MM.1S (cell line): Measurements from ENCODE around the gene KIDINS220.
A peak's percentile ranks its signal among the peaks of the same experiment; 100 is the strongest.

Experiments
- DNase-seq: peaks from one replicate; pipeline ENCODE4 v3.0.0-alpha.2; 2015
- H2AFZ ChIP-seq: fragments of 300-600 bp; sonication (generic); 2 replicates; pipeline ENCODE4 v1.6.0; 2016; ENCODE audit warnings: antibody characterized with exemption, low read length
- H3F3A ChIP-seq: fragments of 300-600 bp; sonication (generic); 2 replicates; pipeline ENCODE4 v1.6.1; 2016; ENCODE audit warnings: mild to moderate bottlenecking, antibody characterized with exemption, low read length, moderate library complexity, mixed read lengths; ENCODE audit not compliant: insufficient read depth
- H3K27ac ChIP-seq: fragments of 300-600 bp; sonication (generic); 2 replicates; pipeline ENCODE4 v1.5.1; 2016; ENCODE audit warnings: mild to moderate bottlenecking, low read length
- H3K27me3 ChIP-seq: fragments of 300-600 bp; sonication (generic); replicated peaks from 2 replicates; pipeline ENCODE4 v1.6.0; 2016; ENCODE audit warnings: low read length; ENCODE audit not compliant: insufficient read depth
- H3K36me3 ChIP-seq: fragments of 300-600 bp; sonication (generic); replicated peaks from 2 replicates; pipeline ENCODE4 v1.6.1; 2016; ENCODE audit warnings: mild to moderate bottlenecking, low read length, mixed read lengths; ENCODE audit not compliant: insufficient read depth
- H3K4me1 ChIP-seq: fragments of 300-600 bp; sonication (generic); 2 replicates; pipeline ENCODE4 v1.6.1; 2016; ENCODE audit warnings: low read length, mixed read lengths
- H3K4me2 ChIP-seq: fragments of 300-600 bp; sonication (generic); 2 replicates; pipeline ENCODE4 v1.6.0; 2016; ENCODE audit warnings: low read depth, low read length
- H3K4me3 ChIP-seq: fragments of 300-600 bp; sonication (generic); 2 replicates; pipeline ENCODE4 v1.5.1; 2016; ENCODE audit warnings: low read length, mixed read lengths
- H3K79me2 ChIP-seq: fragments of 300-600 bp; sonication (generic); 2 replicates; pipeline ENCODE4 v1.6.1; 2016; ENCODE audit warnings: mixed run types, low read length, mixed read lengths
- H3K9ac ChIP-seq: fragments of 300-600 bp; sonication (generic); 2 replicates; pipeline ENCODE4 v1.6.1; 2016; ENCODE audit warnings: low read length, mixed read lengths
- H3K9me2 ChIP-seq: fragments of 300-600 bp; sonication (generic); replicated peaks from 2 replicates; pipeline ENCODE4 v1.6.1; 2016; ENCODE audit warnings: mild to moderate bottlenecking, low read length, mixed read lengths; ENCODE audit not compliant: insufficient read depth
- H3K9me3 ChIP-seq: fragments of 300-600 bp; sonication (generic); replicated peaks from 2 replicates; pipeline ENCODE4 v1.6.1; 2016; ENCODE audit warnings: mild to moderate bottlenecking, low read length, mixed read lengths; ENCODE audit not compliant: insufficient read depth
- H4K20me1 ChIP-seq: fragments of 300-600 bp; sonication (generic); 2 replicates; pipeline ENCODE4 v1.6.1; 2016; ENCODE audit warnings: mild to moderate bottlenecking, low read length, moderate library complexity, mixed read lengths; ENCODE audit not compliant: insufficient read depth
- EZH2 ChIP-seq: fragments of 300-600 bp; sonication (generic); optimal IDR thresholded peaks from 2 replicates; pipeline ENCODE3; 2017; ENCODE audit warnings: low read depth, mild to moderate bottlenecking, antibody characterized with exemption, low read length, mixed read lengths
- EZH2phosphoT487 ChIP-seq: fragments of 300-600 bp; sonication (generic); IDR thresholded peaks from 2 replicates; pipeline ENCODE4 v1.6.1; 2018; ENCODE audit warnings: antibody characterized with exemption, low read length
- TF ChIP-seq, protein P1 (sequence below): fragments of 300-600 bp; sonication (generic); IDR thresholded peaks from 2 replicates; pipeline ENCODE4 v1.5.1; 2016; ENCODE audit warnings: antibody characterized with exemption, low read length, mixed read lengths

The KIDINS220 gene

DNA sequence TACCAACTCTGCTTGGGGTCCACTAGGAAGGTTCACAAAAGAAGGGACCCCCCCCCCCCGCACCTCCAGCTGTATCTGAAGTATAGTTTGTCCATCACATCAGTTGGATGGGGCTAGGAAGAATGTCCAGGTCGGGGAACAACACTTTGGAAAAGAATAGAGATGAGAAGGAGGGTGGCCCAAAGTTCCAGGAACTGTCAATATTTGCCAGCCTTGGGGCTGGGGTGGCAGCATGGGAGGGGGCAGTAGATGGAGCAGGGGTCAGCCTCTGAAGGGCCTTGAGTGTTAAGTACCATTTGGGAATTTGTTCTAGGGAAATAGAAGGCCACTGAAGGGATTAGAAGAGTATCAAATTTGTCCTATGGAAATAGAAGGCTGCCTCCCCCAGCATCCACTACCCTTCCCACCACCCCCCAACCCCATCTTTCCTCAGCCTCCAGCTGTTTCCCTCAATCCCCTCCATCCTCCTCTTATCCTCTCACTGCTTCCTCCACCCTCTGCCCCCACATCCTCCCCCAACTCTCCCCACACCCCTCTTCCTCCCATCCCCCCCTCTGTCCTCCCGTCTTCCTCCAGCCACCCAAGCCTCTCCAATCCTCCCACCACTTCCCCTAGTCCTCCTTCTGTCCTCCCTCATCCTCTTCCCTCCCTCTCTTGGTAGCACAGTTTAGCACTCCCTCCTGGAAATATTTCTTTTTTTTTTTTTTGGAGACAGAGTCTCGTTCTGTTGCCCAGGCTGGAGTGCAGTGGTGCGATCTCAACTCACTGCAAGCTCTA lies 2.0 kb upstream of the KIDINS220 start:
- DNase-seq = no peak
- TF ChIP-seq EZH2 (no peak), EZH2phosphoT487 (no peak)
- TF ChIP-seq, protein P1, sequence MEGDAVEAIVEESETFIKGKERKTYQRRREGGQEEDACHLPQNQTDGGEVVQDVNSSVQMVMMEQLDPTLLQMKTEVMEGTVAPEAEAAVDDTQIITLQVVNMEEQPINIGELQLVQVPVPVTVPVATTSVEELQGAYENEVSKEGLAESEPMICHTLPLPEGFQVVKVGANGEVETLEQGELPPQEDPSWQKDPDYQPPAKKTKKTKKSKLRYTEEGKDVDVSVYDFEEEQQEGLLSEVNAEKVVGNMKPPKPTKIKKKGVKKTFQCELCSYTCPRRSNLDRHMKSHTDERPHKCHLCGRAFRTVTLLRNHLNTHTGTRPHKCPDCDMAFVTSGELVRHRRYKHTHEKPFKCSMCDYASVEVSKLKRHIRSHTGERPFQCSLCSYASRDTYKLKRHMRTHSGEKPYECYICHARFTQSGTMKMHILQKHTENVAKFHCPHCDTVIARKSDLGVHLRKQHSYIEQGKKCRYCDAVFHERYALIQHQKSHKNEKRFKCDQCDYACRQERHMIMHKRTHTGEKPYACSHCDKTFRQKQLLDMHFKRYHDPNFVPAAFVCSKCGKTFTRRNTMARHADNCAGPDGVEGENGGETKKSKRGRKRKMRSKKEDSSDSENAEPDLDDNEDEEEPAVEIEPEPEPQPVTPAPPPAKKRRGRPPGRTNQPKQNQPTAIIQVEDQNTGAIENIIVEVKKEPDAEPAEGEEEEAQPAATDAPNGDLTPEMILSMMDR = no peak
- Histone ChIP-seq H3K79me2 (peaks cover 30% of the 10 kb centered on the region), H3K4me2 (no peak overlapping the region), H3K4me1 (0 out of 2 replicates have a peak, but pooled peaks cover 3% of the 10 kb centered on the region), H3K9me3 (no peaks in the 10 kb centered on the region), H3K4me3 (no peak overlapping the region), H3K27ac (no peak overlapping the region), H4K20me1 (no peaks in the 10 kb centered on the region), H2AFZ (no peak overlapping the region), H3K9me2 (no peaks in the 10 kb centered on the region), H3K9ac (no peak overlapping the region), H3K27me3 (no peaks in the 10 kb centered on the region), H3K36me3 (no peaks in the 10 kb centered on the region), H3F3A (no peaks in the 10 kb centered on the region)

DNA sequence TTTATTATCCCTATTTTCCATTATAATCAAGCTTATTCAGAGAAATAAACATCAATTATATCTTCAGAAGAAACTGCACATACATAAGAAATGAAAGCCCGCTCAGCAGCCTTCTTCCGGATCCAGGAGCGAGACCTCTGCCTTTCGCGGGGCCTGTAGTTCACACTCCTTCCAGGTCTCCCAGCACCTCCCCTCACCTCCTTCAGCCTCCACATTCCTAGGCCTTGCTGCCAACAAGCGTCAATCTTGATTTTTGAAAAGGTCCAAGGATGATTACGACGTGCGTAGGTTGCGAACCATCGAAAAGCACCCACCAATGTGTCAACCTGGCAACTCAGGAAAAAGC lies 355 bp upstream of the KIDINS220 start:
- Histone ChIP-seq H3K4me3 (no peak overlapping the region), H3K79me2 (peaks cover 44% of the 10 kb centered on the region), H3K36me3 (no peaks in the 10 kb centered on the region), H3K4me1 (0 out of 2 replicates have a peak, but pooled peaks cover 3% of the 10 kb centered on the region), H3K9ac (no peak overlapping the region), H3F3A (no peaks in the 10 kb centered on the region), H3K9me3 (no peaks in the 10 kb centered on the region), H3K27ac (no peak overlapping the region), H3K4me2 (peak overlapping the region; percentile 31; the same call in 1 of the 2 replicates), H4K20me1 (no peaks in the 10 kb centered on the region), H2AFZ (no peak overlapping the region), H3K27me3 (no peaks in the 10 kb centered on the region), H3K9me2 (no peaks in the 10 kb centered on the region)
- DNase-seq = no peak
- TF ChIP-seq, protein P1 = no peak
- no peak for TF ChIP-seq EZH2

DNA sequence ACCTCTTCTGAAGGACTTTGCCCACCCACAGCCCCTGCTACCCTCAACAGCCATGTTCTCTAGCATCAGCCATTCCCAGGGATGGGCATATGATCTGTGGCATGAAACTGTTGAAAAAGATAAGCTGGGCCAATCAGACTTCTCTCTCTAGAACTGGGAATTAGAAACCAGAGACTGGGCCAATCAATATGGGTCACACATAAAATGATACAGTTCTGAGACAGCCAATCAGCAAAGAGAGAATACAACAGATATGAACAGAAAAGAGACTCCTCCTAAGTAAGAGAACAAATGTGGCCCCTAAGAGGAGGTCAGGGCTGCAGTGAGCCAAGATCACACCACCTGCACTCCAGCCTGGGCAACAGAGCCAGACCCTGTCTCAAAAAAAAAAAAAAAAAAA lies 2.1 kb downstream of the KIDINS220 start:
- 0 out of 2 replicates have a peak, but pooled peaks cover 3% of the 10 kb centered on the region for H3K4me1 ChIP-seq
- no peaks in the 10 kb centered on the region for H3K27me3 ChIP-seq
- H3K9me3 ChIP-seq = no peaks in the 10 kb centered on the region
- TF ChIP-seq, protein P1 = no peak
- TF ChIP-seq EZH2phosphoT487 = no peak
- TF ChIP-seq EZH2 = no peak
- H3K4me2 ChIP-seq = no peak overlapping the region
- no peak overlapping the region for H3K4me3 ChIP-seq
- no peaks in the 10 kb centered on the region for H3K9me2 ChIP-seq
- H3F3A ChIP-seq = no peaks in the 10 kb centered on the region
- no peak for DNase-seq
- no peak overlapping the region for H3K9ac ChIP-seq
- H3K36me3 ChIP-seq = no peaks in the 10 kb centered on the region
- H4K20me1 ChIP-seq = no peaks in the 10 kb centered on the region
- H2AFZ ChIP-seq = no peak overlapping the region
- peaks cover 69% of the 10 kb centered on the region for H3K79me2 ChIP-seq
- H3K27ac ChIP-seq = no peak overlapping the region
